ENCODE measurements around the gene MAP1LC3B2. TPM values are rescaled to one million over a fixed set of nuclear protein-coding genes. Genes with fewer than 3 reads are reported as not detected.

Gene MAP1LC3B2
- total RNA-seq, 1 donor: 1.1 TPM

DNA sequence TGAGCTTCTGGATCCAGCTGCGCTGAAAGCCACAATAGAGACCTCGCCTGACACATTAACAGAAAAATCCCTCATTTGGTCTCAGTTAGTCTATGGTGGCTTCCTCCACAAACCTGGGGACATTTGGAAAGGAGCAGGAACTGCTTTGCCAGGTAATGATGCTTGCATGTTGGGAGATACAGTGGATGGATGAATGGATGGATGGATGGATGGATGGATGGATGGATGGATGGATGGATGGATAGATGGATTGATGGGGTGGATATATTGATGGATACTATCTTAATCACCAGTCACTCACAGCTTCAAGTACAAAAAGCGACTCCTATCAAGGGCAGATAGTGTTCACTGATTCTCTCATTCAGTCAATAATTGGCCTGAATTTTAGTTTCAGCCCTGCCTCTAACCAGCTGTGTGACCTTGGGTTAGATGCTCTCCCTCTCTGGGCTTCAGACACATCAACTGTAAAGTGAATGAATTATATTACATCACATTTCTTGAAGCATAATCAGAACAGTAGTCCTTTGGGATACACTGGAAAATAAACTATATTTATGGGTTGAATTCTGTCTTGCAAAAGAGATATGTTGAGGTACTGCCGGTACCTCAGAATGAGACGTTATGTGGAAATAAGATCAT lies 29.3 kb downstream of the MAP1LC3B2 start:
- Histone ChIP-seq H3K27ac (ENCODE audit: low read depth, low read length) (no peak overlapping the region), H2AFZ (ENCODE audit: low read length) (no peak overlapping the region), H3K27me3 (ENCODE audit: insufficient read depth, low read length) (no peaks in the 10 kb centered on the region), H3K9me3 (ENCODE audit: low read depth, low read length) (peaks cover 5% of the 10 kb centered on the region), H4K20me1 (ENCODE audit: insufficient read depth, low read length) (no peaks in the 10 kb centered on the region), H3K36me3 (ENCODE audit: insufficient read depth, low read length) (no peaks in the 10 kb centered on the region), H3K79me2 (ENCODE audit: insufficient read depth, low read length) (no peaks in the 10 kb centered on the region), H3K4me3 (ENCODE audit: insufficient read depth, low read length) (no peak overlapping the region), H3K4me2 (ENCODE audit: insufficient read depth, low read length) (no peak overlapping the region), H3K4me1 (ENCODE audit: insufficient read depth, low read length) (peaks cover 9% of the 10 kb centered on the region)
- TF ChIP-seq, protein P1, sequence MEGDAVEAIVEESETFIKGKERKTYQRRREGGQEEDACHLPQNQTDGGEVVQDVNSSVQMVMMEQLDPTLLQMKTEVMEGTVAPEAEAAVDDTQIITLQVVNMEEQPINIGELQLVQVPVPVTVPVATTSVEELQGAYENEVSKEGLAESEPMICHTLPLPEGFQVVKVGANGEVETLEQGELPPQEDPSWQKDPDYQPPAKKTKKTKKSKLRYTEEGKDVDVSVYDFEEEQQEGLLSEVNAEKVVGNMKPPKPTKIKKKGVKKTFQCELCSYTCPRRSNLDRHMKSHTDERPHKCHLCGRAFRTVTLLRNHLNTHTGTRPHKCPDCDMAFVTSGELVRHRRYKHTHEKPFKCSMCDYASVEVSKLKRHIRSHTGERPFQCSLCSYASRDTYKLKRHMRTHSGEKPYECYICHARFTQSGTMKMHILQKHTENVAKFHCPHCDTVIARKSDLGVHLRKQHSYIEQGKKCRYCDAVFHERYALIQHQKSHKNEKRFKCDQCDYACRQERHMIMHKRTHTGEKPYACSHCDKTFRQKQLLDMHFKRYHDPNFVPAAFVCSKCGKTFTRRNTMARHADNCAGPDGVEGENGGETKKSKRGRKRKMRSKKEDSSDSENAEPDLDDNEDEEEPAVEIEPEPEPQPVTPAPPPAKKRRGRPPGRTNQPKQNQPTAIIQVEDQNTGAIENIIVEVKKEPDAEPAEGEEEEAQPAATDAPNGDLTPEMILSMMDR (IDR thresholded peaks at IDR 0.05; ENCODE audit: extremely low read depth, low read depth, low read length): no peak
- no peak for DNase-seq (ENCODE audit: insufficient read length, low spot score, missing footprints)

DNA sequence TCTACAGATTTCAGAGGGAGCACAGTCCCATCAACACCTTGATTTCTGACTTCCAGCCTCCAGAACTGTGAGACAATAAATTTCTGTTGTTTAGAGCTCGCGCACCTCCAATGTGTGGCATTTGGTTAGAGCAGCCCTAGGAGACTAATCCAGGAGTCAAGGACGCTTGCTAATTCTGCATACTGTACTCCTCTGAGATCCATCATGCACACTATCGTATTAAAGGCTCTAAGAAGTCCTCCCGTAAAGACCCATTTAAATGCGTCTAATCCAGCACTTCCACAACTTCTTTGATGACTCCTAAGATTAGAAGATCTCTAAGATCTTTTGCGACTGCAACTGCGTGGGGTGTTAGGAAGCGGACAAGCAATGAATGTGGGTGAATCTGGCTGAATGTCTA lies 30.4 kb downstream of the MAP1LC3B2 start:
- Histone ChIP-seq H3K4me1 (ENCODE audit: insufficient read depth, low read length) (peaks cover 9% of the 10 kb centered on the region), H3K4me2 (ENCODE audit: insufficient read depth, low read length) (no peak overlapping the region), H2AFZ (ENCODE audit: low read length) (no peak overlapping the region), H3K79me2 (ENCODE audit: insufficient read depth, low read length) (no peaks in the 10 kb centered on the region), H3K9me3 (ENCODE audit: low read depth, low read length) (peaks cover 5% of the 10 kb centered on the region), H3K27ac (ENCODE audit: low read depth, low read length) (no peak overlapping the region), H3K4me3 (ENCODE audit: insufficient read depth, low read length) (no peak overlapping the region), H3K27me3 (ENCODE audit: insufficient read depth, low read length) (no peaks in the 10 kb centered on the region), H4K20me1 (ENCODE audit: insufficient read depth, low read length) (no peaks in the 10 kb centered on the region), H3K36me3 (ENCODE audit: insufficient read depth, low read length) (no peaks in the 10 kb centered on the region)
- DNase-seq (ENCODE audit: insufficient read length, low spot score, missing footprints): no peak
- TF ChIP-seq, protein P1 (IDR thresholded peaks at IDR 0.05; ENCODE audit: extremely low read depth, low read depth, low read length): no peak

DNA sequence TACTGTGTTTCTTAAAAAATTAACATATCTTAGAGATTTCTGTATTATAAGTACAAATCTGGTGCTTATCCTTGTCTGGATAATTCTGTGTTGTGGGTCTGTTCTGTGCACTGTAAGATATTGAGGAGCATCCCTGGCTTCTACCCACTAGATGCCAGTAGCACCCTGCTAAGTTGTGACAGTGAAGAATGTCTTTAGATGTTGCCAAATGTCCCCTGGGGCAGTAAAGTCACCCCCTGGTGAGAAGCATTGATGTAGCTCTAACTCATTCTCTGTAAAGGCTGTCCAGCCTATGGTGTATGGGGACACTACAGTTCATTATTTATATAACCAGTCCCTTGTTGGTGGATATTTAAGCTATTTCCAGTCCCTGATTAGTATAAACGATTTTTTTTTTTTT lies 31.4 kb downstream of the MAP1LC3B2 start:
- H3K27ac ChIP-seq (ENCODE audit: low read depth, low read length): no peak overlapping the region

More for the DNA sequence above, 31.4 kb downstream of the MAP1LC3B2 start:
- Histone ChIP-seq H3K9me3 (ENCODE audit: low read depth, low read length) (no peaks in the 10 kb centered on the region), H4K20me1 (ENCODE audit: insufficient read depth, low read length) (no peaks in the 10 kb centered on the region), H3K4me1 (ENCODE audit: insufficient read depth, low read length) (peaks cover 9% of the 10 kb centered on the region), H3K36me3 (ENCODE audit: insufficient read depth, low read length) (no peaks in the 10 kb centered on the region), H2AFZ (ENCODE audit: low read length) (no peak overlapping the region), H3K4me2 (ENCODE audit: insufficient read depth, low read length) (no peak overlapping the region), H3K79me2 (ENCODE audit: insufficient read depth, low read length) (no peaks in the 10 kb centered on the region), H3K27me3 (ENCODE audit: insufficient read depth, low read length) (no peaks in the 10 kb centered on the region), H3K4me3 (ENCODE audit: insufficient read depth, low read length) (no peak overlapping the region)
- DNase-seq (ENCODE audit: insufficient read length, low spot score, missing footprints): no peak
- TF ChIP-seq, protein P1 (IDR thresholded peaks at IDR 0.05; ENCODE audit: extremely low read depth, low read depth, low read length): no peak
